HEK293 (cell line): ENCODE measurements around the gene CYP4F11.
"Not testable (repeated sequence)": the region's sequence is repeated elsewhere in the genome, so short reads cannot be mapped to it uniquely, and the experiment has no call there.

ENCODE experiments used
- ELK4 ChIP-seq: IDR thresholded peaks from 2 replicates; pipeline ENCODE4 v1.6.1; 2011; ENCODE audit warnings: mild to moderate bottlenecking, low read depth, low read length, borderline replicate concordance
- HIC1 ChIP-seq: fragments of 450-650 bp; formaldehyde crosslinking; IDR thresholded peaks from 2 replicates; pipeline ENCODE4 v1.5.1; 2016; ENCODE audit warnings: missing biosample characterization, missing genetic modification characterization
- PRDM1 ChIP-seq: fragments of 450-650 bp; formaldehyde crosslinking; IDR thresholded peaks from 2 replicates; pipeline ENCODE4; 2016; ENCODE audit warnings: missing biosample characterization, missing genetic modification characterization
- YY1 ChIP-seq: fragments of 450-650 bp; formaldehyde crosslinking; IDR thresholded peaks from 2 replicates; pipeline ENCODE4 v1.5.1; 2018; ENCODE audit warnings: missing biosample characterization, missing genetic modification characterization
- ZNF449 ChIP-seq: fragments of 450-650 bp; formaldehyde crosslinking; IDR thresholded peaks from 2 replicates; pipeline ENCODE4 v1.5.1; 2017; ENCODE audit warnings: missing biosample characterization, mild to moderate bottlenecking, missing genetic modification characterization, moderate library complexity

GRCh38 chr19:15900032-15900431, 34.3 kb downstream of the CYP4F11 start:
- not testable (repeated sequence) for TF ChIP-seq PRDM1; ZNF449 (tag by site-specific recombination); HIC1 (tag by site-specific recombination); ELK4; YY1 (tag by site-specific recombination)
